Cardiac muscle cell (in vitro differentiated cells and primary cell): ENCODE measurements around the gene SINHCAF. TPM values are rescaled to one million over a fixed set of nuclear protein-coding genes. Genes with fewer than 3 reads are reported as not detected.

ENCODE experiments used
- DNase-seq, 2 donors: peaks; one replicate each; pipeline versions ENCODE4 v3.0.0 to v3.0.0-alpha.2; 2010 to 2017; ENCODE audit warnings: low read depth in 1 of 2, low spot score in 1 of 2
- H3K27ac ChIP-seq: fragments of 200-600 bp; sonication (generic); 2 replicates; pipeline ENCODE4 v1.5.1; 2016
- H3K27me3 ChIP-seq: fragments of 200-600 bp; sonication (generic); 2 replicates; pipeline ENCODE4 v1.6.0; 2016; ENCODE audit warnings: control low read depth
- H3K36me3 ChIP-seq: fragments of 200-600 bp; sonication (generic); 2 replicates; pipeline ENCODE4 v1.5.1; 2016; ENCODE audit warnings: control low read depth
- H3K4me1 ChIP-seq: fragments of 200-600 bp; sonication (generic); 2 replicates; pipeline ENCODE4 v1.8.1; 2017; ENCODE audit warnings: low read depth, mild to moderate bottlenecking, mixed run types
- H3K4me3 ChIP-seq: fragments of 200-600 bp; sonication (generic); 2 replicates; pipeline ENCODE4 v1.5.1; 2016; ENCODE audit warnings: mild to moderate bottlenecking
- H3K9me3 ChIP-seq: fragments of 200-600 bp; sonication (generic); 2 replicates; pipeline ENCODE4 v1.5.1; 2017; ENCODE audit warnings: low read depth, mild to moderate bottlenecking, control low read depth
- polyA plus RNA-seq: library from polyadenylated mRNA; unstranded; fragments of >200 nt; fragmentation: Nextera tagmentation; extraction: Ambion mirVana; gene quantifications from 2 replicates; pipeline ENCODE4 v1.2.1, GENCODE V29; 2016
- total RNA-seq: library from RNA; depleted of rRNA; stranded (reverse); fragments of >200 nt; gene quantifications from 2 replicates; pipeline ENCODE4 v1.2.3, GENCODE V29; 2016
- TF ChIP-seq, protein P1 (sequence below): IDR thresholded peaks from 2 replicates; pipeline ENCODE4 v1.5.1; 2012; ENCODE audit warnings: low read depth, mild to moderate bottlenecking, low read length

SINHCAF gene
- total and polyA plus RNA-seq, 2 experiments from 2014 or later, result 102 to 176 TPM

DNA sequence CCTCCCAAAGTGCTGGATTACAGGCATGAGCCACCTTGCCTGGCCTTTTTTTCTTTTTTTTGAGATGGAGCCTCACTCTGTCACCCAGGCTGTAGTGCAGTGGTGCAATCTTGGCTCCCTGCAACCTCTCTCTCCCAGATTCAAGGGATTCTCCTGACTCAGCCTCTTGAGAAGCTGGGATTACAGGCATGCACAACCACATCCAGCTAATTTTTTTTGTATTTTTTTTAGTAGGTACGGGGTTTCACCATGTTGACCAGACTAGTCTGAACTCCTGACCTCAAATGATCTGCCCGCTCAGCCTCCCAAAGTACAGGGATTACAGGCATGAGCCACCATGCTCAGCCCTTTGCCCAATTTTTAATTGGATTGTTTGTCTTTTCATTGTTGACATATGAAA, 58.0 kb downstream of the SINHCAF start:
- no peaks in the 10 kb centered on the region for H3K36me3 ChIP-seq
- TF ChIP-seq, protein P1, sequence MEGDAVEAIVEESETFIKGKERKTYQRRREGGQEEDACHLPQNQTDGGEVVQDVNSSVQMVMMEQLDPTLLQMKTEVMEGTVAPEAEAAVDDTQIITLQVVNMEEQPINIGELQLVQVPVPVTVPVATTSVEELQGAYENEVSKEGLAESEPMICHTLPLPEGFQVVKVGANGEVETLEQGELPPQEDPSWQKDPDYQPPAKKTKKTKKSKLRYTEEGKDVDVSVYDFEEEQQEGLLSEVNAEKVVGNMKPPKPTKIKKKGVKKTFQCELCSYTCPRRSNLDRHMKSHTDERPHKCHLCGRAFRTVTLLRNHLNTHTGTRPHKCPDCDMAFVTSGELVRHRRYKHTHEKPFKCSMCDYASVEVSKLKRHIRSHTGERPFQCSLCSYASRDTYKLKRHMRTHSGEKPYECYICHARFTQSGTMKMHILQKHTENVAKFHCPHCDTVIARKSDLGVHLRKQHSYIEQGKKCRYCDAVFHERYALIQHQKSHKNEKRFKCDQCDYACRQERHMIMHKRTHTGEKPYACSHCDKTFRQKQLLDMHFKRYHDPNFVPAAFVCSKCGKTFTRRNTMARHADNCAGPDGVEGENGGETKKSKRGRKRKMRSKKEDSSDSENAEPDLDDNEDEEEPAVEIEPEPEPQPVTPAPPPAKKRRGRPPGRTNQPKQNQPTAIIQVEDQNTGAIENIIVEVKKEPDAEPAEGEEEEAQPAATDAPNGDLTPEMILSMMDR, result no peak

DNA sequence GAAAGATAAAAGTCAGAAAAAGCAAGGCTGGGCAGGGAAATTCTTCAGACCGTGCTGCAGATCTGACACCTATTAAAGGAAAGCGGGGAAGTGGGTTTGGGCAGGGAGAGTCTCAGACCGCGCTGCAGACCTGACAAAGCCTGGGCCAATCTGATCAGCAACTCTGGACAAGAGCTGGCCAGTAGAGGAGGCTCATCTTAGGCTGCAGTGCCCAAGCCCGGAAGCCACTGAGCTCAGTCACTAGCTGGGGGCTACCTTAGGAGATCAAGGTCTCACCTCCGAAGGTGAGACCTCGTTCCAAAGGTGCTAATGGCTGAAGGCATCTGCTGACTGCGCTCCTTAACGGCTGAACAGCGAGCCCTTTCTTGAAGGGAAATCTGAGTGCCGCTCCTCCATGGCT, 60.2 kb downstream of the SINHCAF start:
- H3K4me3 ChIP-seq, result no peak overlapping the region
- no peaks in the 10 kb centered on the region for H3K9me3 ChIP-seq
- peaks cover 4% of the 10 kb centered on the region for H3K4me1 ChIP-seq
- H3K27me3 ChIP-seq, result no peaks in the 10 kb centered on the region
- TF ChIP-seq, protein P1, result no peak
- peak overlapping the region; percentile 4 for H3K27ac ChIP-seq
- H3K36me3 ChIP-seq, result no peaks in the 10 kb centered on the region
- peak in 1 of 2 donors; percentile 23 for DNase-seq

More for the DNA sequence above, 58.0 kb downstream of the SINHCAF start:
- Histone ChIP-seq H3K27me3 (no peaks in the 10 kb centered on the region), H3K4me3 (no peak overlapping the region), H3K9me3 (no peaks in the 10 kb centered on the region), H3K4me1 (peaks cover 4% of the 10 kb centered on the region), H3K27ac (no peak overlapping the region)
- DNase-seq, result peak in 1 of 2 donors; percentile 41

DNA sequence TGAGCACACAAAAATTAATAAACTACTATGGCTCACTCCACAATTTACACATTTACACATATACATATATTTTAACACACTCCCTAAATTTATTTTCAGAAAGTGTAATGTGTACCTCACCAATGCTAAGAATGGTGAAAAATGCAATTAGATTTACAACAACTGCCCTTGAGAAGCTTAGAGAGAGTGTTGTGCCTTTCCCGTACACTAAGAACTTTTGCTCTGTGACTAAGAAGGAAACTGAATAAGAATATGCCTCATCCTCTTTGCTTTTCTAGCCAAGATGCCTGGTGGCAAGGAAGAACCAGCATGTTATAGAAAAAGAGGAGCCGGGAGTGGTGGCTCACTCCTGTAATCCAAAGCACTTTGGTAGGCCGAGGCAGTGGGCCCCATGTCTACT, 62.3 kb downstream of the SINHCAF start:
- no peaks in the 10 kb centered on the region for H3K9me3 ChIP-seq
- no peaks in the 10 kb centered on the region for H3K36me3 ChIP-seq
- TF ChIP-seq, protein P1, result no peak
- H3K27me3 ChIP-seq, result no peaks in the 10 kb centered on the region
- no peak overlapping the region for H3K4me3 ChIP-seq
- no peak overlapping the region for H3K27ac ChIP-seq
- DNase-seq, result no peak
- peaks cover 4% of the 10 kb centered on the region for H3K4me1 ChIP-seq

GRCh38 chr12:31261744-31262143, 64.2 kb downstream of the SINHCAF start:
- H3K4me1 ChIP-seq, result peaks cover 4% of the 10 kb centered on the region
- TF ChIP-seq, protein P1, result no peak
- H3K27me3 ChIP-seq, result no peaks in the 10 kb centered on the region
- H3K36me3 ChIP-seq, result no peaks in the 10 kb centered on the region
- no peak overlapping the region for H3K4me3 ChIP-seq
- no peak overlapping the region for H3K27ac ChIP-seq
- no peaks in the 10 kb centered on the region for H3K9me3 ChIP-seq
- DNase-seq, result no peak

GRCh38 chr12:31260840-31261239, 65.1 kb downstream of the SINHCAF start:
- Histone ChIP-seq H3K27me3 (no peaks in the 10 kb centered on the region), H3K27ac (no peak overlapping the region), H3K9me3 (no peaks in the 10 kb centered on the region), H3K36me3 (no peaks in the 10 kb centered on the region), H3K4me1 (peaks cover 2% of the 10 kb centered on the region), H3K4me3 (no peak overlapping the region)
- TF ChIP-seq, protein P1, result no peak
- no peak for DNase-seq
